GM23248 (cell line): Measurements from ENCODE around the gene TP53INP2. TPM values are rescaled to one million over a fixed set of nuclear protein-coding genes. Genes with fewer than 3 reads are reported as not detected.

Source experiments
- DNase-seq: peaks from one replicate; pipeline ENCODE4 v3.0.0-alpha.2; 2015
- H2AFZ ChIP-seq: fragments of 200-600 bp; sonication (generic); 2 replicates; pipeline ENCODE4 v1.6.1; 2016; ENCODE audit warnings: antibody characterized with exemption
- H3F3A ChIP-seq: fragments of 200-600 bp; sonication (generic); 2 replicates; pipeline ENCODE4 v1.6.1; 2016; ENCODE audit warnings: mild to moderate bottlenecking, antibody characterized with exemption, mixed run types; ENCODE audit not compliant: insufficient read depth
- H3K27ac ChIP-seq: fragments of 200-600 bp; sonication (generic); 2 replicates; pipeline ENCODE4 v1.5.1; 2016; ENCODE audit warnings: mild to moderate bottlenecking
- H3K27me3 ChIP-seq: fragments of 200-600 bp; sonication (generic); replicated peaks from 2 replicates; pipeline ENCODE4 v1.6.1; 2016; ENCODE audit warnings: mild to moderate bottlenecking; ENCODE audit not compliant: insufficient read depth
- H3K36me3 ChIP-seq: fragments of 200-600 bp; sonication (generic); 2 replicates; pipeline ENCODE4 v1.6.1; 2016; ENCODE audit warnings: low read depth, mild to moderate bottlenecking
- H3K4me1 ChIP-seq: fragments of 200-600 bp; sonication (generic); 2 replicates; pipeline ENCODE4 v1.6.1; 2016; ENCODE audit warnings: mild to moderate bottlenecking; ENCODE audit not compliant: insufficient read depth
- H3K4me2 ChIP-seq: fragments of 200-600 bp; sonication (generic); one replicate; pipeline ENCODE4 v1.6.1; 2016; ENCODE audit warnings: mild to moderate bottlenecking; ENCODE audit not compliant: unreplicated experiment
- H3K4me3 ChIP-seq: fragments of 200-600 bp; sonication (generic); 2 replicates; pipeline ENCODE4 v1.5.1; 2016; ENCODE audit warnings: mild to moderate bottlenecking
- H3K79me2 ChIP-seq: fragments of 200-600 bp; sonication (generic); 2 replicates; pipeline ENCODE4 v1.6.1; 2016; ENCODE audit warnings: mild to moderate bottlenecking; ENCODE audit not compliant: insufficient read depth
- H3K9ac ChIP-seq: fragments of 200-600 bp; sonication (generic); 2 replicates; pipeline ENCODE4 v1.6.1; 2016; ENCODE audit warnings: mild to moderate bottlenecking
- H3K9me2 ChIP-seq: fragments of 200-600 bp; sonication (generic); 2 replicates; pipeline ENCODE4 v1.6.1; 2016; ENCODE audit warnings: mixed run types, mild to moderate bottlenecking, moderate library complexity; ENCODE audit not compliant: insufficient read depth
- H3K9me3 ChIP-seq: fragments of 200-600 bp; sonication (generic); one replicate; pipeline ENCODE4 v1.6.1; 2017; ENCODE audit warnings: low read depth
- H4K20me1 ChIP-seq: fragments of 200-600 bp; sonication (generic); 2 replicates; pipeline ENCODE4 v1.6.0; 2016; ENCODE audit not compliant: insufficient read depth
- EZH2 ChIP-seq: fragments of 200-600 bp; sonication (generic); IDR thresholded peaks from 2 replicates; pipeline ENCODE4 v1.6.1; 2018; ENCODE audit warnings: antibody characterized with exemption, mild to moderate bottlenecking; ENCODE audit not compliant: insufficient read depth, poor library complexity, severe bottlenecking
- EZH2phosphoT487 ChIP-seq: fragments of 200-600 bp; sonication (generic); IDR thresholded peaks from 2 replicates; pipeline ENCODE4 v1.6.1; 2018; ENCODE audit warnings: antibody characterized with exemption, moderate library complexity, mild to moderate bottlenecking, low read depth; ENCODE audit not compliant: insufficient read depth
- WGBS, 2 experiments: methylation state at CpG; one replicate each; pipeline ENCODE4 v1.1.6; 2015 to 2017; ENCODE audit warnings: low lambda C conversion rate in 2 of 2, low coverage in 1 of 2; ENCODE audit errors: missing lambda C conversion rate in 2 of 2; 5-methylcytosine and 5-hydroxymethylcytosine counted together
- in situ Hi-C: fragments of 300-500 bp; cut with MboI; formaldehyde crosslinking; loops from 2 replicates; pipeline ENCODE4 v1.15.0; 2020
- polyA plus RNA-seq: library from polyadenylated mRNA; unstranded; fragments of >200 nt; fragmentation: Nextera tagmentation; extraction: Ambion mirVana; gene quantifications from 2 replicates; pipeline ENCODE4 v1.2.1, GENCODE V29; 2016
- total RNA-seq: library from RNA; depleted of rRNA; stranded (reverse); fragments of >200 nt; shearing (Covaris generic); gene quantifications from 2 replicates; pipeline ENCODE4 v1.2.3, GENCODE V29; 2014

TP53INP2 gene
- total and polyA plus RNA-seq, 2 experiments from 2014 or later, result 3.9 to 4.4 TPM

GRCh38 chr20:34691838-34692237 lies 12.3 kb upstream of the TP53INP2 start:
- H3K9ac ChIP-seq, result no peak overlapping the region
- no peaks in the 10 kb centered on the region for H3K4me1 ChIP-seq
- H3K79me2 ChIP-seq, result no peaks in the 10 kb centered on the region
- no peak for DNase-seq
- H2AFZ ChIP-seq, result no peak overlapping the region
- no peaks in the 10 kb centered on the region for H3K36me3 ChIP-seq
- H3K27ac ChIP-seq, result no peak overlapping the region
- no peak overlapping the region for H3K4me2 ChIP-seq
- no peak for TF ChIP-seq EZH2
- no peak for TF ChIP-seq EZH2phosphoT487
- H3K4me3 ChIP-seq, result no peak overlapping the region
- 52 to 54% methylated on average over 3 of the region's 3 CpGs for WGBS, 2 experiments
- in situ Hi-C loops, result no loop called here
- no peaks in the 10 kb centered on the region for H3F3A ChIP-seq
- H4K20me1 ChIP-seq, result no peaks in the 10 kb centered on the region
- H3K9me2 ChIP-seq, result no peaks in the 10 kb centered on the region
- no peaks in the 10 kb centered on the region for H3K9me3 ChIP-seq
- H3K27me3 ChIP-seq, result no peaks in the 10 kb centered on the region

GRCh38 chr20:34693414-34693813 lies 10.7 kb upstream of the TP53INP2 start:
- no peaks in the 10 kb centered on the region for H3K9me3 ChIP-seq
- no peaks in the 10 kb centered on the region for H3K79me2 ChIP-seq
- H3K36me3 ChIP-seq, result no peaks in the 10 kb centered on the region
- H3K9ac ChIP-seq, result no peak overlapping the region
- no peaks in the 10 kb centered on the region for H4K20me1 ChIP-seq
- no peaks in the 10 kb centered on the region for H3K4me1 ChIP-seq
- no peak for DNase-seq
- no peak overlapping the region for H3K4me2 ChIP-seq
- H3K9me2 ChIP-seq, result no peaks in the 10 kb centered on the region
- no peak overlapping the region for H3K4me3 ChIP-seq
- H3K27ac ChIP-seq, result no peak overlapping the region
- WGBS, 2 experiments, result 55 to 60% methylated on average over 4 of the region's 4 CpGs
- in situ Hi-C loops, result no loop called here
- TF ChIP-seq EZH2phosphoT487, result no peak
- TF ChIP-seq EZH2, result no peak
- H3F3A ChIP-seq, result no peaks in the 10 kb centered on the region
- no peaks in the 10 kb centered on the region for H3K27me3 ChIP-seq
- H2AFZ ChIP-seq, result no peak overlapping the region

DNA sequence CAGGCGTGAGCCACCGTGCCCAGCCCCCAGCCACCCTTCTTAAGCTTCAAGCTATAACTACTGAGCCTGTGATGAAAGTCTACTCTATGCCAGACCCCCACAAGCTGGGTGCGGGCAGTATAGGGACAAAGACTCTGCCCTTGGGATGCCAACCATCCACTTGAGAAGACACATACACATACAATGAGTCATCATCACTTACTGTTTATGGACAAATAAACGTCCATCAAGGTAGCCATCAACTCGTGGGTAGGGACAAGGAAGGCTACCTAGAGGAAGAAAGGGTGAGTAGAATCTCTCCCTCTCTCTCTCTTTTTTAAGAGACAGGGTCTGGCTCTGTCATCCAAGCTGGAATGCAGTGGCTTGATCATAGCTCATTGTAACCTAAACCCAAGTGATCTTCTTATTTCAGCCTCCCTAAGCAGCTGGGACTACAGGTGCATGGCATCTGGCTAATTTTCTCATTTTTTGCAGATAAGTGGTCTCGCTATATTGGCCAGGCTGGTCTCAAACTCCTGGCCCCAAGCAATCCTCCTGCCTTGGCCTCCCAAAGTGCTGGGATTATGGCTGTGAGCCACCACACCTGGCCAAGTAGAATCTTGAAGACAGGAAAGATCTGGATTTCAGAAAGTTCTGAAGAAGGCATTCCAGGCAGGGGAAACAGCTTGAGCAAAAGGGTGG lies 2.6 kb upstream of the TP53INP2 start:
- H3K4me3 ChIP-seq, result no peak overlapping the region
- H3K36me3 ChIP-seq, result no peaks in the 10 kb centered on the region
- H3K9ac ChIP-seq, result no peak overlapping the region
- WGBS, 2 experiments, result 83 to 90% methylated on average over 6 of the region's 6 CpGs
- no peaks in the 10 kb centered on the region for H3K9me2 ChIP-seq
- no peaks in the 10 kb centered on the region for H3K9me3 ChIP-seq
- no peaks in the 10 kb centered on the region for H4K20me1 ChIP-seq
- in situ Hi-C loops, result loop anchor here (25.0 kb wide), 1 partner anchor 389 kb away; the partner anchor contains the start of gene AHCY
- no peaks in the 10 kb centered on the region for H3K27me3 ChIP-seq
- peaks cover 15% of the 10 kb centered on the region for H3K4me1 ChIP-seq
- H3F3A ChIP-seq, result no peaks in the 10 kb centered on the region
- H3K27ac ChIP-seq, result no peak overlapping the region
- no peak for DNase-seq
- H3K4me2 ChIP-seq, result no peak overlapping the region
- H2AFZ ChIP-seq, result no peak overlapping the region
- H3K79me2 ChIP-seq, result no peaks in the 10 kb centered on the region
- TF ChIP-seq EZH2phosphoT487 (no peak), EZH2 (no peak)

DNA sequence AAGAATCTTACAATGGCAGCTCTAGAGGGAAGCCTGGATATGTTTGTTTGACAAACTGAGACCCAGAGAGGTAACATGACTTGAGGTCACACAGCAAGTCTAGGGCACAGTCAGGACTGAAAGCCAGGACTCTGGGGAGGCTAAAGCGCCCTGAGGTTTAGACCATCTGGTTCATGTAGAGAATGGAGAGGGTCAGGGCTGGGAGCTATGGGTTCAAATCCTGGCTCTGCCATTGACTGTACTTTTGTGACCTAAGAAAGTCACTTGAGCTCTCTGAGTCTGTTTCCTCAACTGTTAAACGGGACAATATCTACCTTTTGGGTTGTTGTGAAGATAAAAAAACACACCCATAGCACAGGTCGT lies 1.1 kb upstream of the TP53INP2 start:
- WGBS, 2 experiments, result 45 to 46% methylated on average over 3 of the region's 3 CpGs
- no peaks in the 10 kb centered on the region for H3K27me3 ChIP-seq
- no peaks in the 10 kb centered on the region for H3K9me2 ChIP-seq
- no peak for DNase-seq
- H3K27ac ChIP-seq, result no peak overlapping the region
- peak overlapping the region; percentile 100; the same call in 1 of the 2 replicates for H3K9ac ChIP-seq
- TF ChIP-seq EZH2phosphoT487 (no peak), EZH2 (no peak)
- peaks cover 4% of the 10 kb centered on the region; the same call in 1 of the 2 replicates for H3F3A ChIP-seq
- H3K4me3 ChIP-seq, result peak overlapping the region; percentile 88
- H4K20me1 ChIP-seq, result no peaks in the 10 kb centered on the region
- in situ Hi-C loops, result loop anchor here (25.0 kb wide), 1 partner anchor 391 kb away; the partner anchor contains the start of gene AHCY
- peak overlapping the region; percentile 94 for H3K4me2 ChIP-seq
- no peaks in the 10 kb centered on the region for H3K9me3 ChIP-seq
- no peaks in the 10 kb centered on the region for H3K79me2 ChIP-seq
- no peaks in the 10 kb centered on the region for H3K36me3 ChIP-seq
- H3K4me1 ChIP-seq, result peaks cover 15% of the 10 kb centered on the region
- H2AFZ ChIP-seq, result peak overlapping the region; percentile 88; the same call in 1 of the 2 replicates
